GM18511 (cell line): ENCODE results near the gene AK9.
"Not testable (repeated sequence)": the region's sequence is repeated elsewhere in the genome, so short reads cannot be mapped to it uniquely, and the experiment has no call there.

ENCODE experiments used
- ATAC-seq: cut with Tn5 transposase; IDR thresholded peaks from one replicate; pipeline ENCODE4 v1.9.1; 2021; ENCODE audit warnings: mild to moderate bottlenecking, moderate library complexity; ENCODE audit not compliant: unreplicated experiment

The AK9 gene

GRCh38 chr6:109461733-109462526 is 229.1 kb downstream of the AK9 start:
- no peak for ATAC-seq

GRCh38 chr6:109461205-109461604 is 229.8 kb downstream of the AK9 start:
- not testable (repeated sequence) for ATAC-seq

GRCh38 chr6:109460161-109460829 is 230.7 kb downstream of the AK9 start:
- ATAC-seq: no peak

- peak; percentile 31 for ATAC-seq
Measured at GRCh38 chr6:109458774-109459531, 232.0 kb downstream of the AK9 start.

- no peak for ATAC-seq
Measured at GRCh38 chr6:109457562-109457996, 233.4 kb downstream of the AK9 start.

GRCh38 chr6:109456710-109457561 is 234.1 kb downstream of the AK9 start:
- no peak for ATAC-seq

- peak; percentile 4 for ATAC-seq
Measured at GRCh38 chr6:109456111-109456583, 234.9 kb downstream of the AK9 start.

- ATAC-seq: peak; percentile 60
Measured at GRCh38 chr6:109455437-109456110, 235.4 kb downstream of the AK9 start, which contains the start of gene MICAL1. MICAL1 (minus strand) TSS chr6:109455772; CDS start chr6:109454196, 1,576 bp downstream.

GRCh38 chr6:109454496-109455436 is 236.2 kb downstream of the AK9 start:
- ATAC-seq: peak; percentile 39

GRCh38 chr6:109453594-109454495 is 237.2 kb downstream of the AK9 start:
- ATAC-seq: no peak

- no peak for ATAC-seq
Measured at GRCh38 chr6:109453156-109453555, 237.8 kb downstream of the AK9 start.

GRCh38 chr6:109452181-109452580 is 238.8 kb downstream of the AK9 start:
- no peak for ATAC-seq

GRCh38 chr6:109451376-109451775 is 239.6 kb downstream of the AK9 start:
- no peak for ATAC-seq

- ATAC-seq: no peak
Measured at GRCh38 chr6:109450801-109451200, 240.2 kb downstream of the AK9 start.

- no peak for ATAC-seq
Measured at GRCh38 chr6:109449795-109450673, 241.0 kb downstream of the AK9 start.

- ATAC-seq: no peak
Measured at GRCh38 chr6:109449064-109449794, 241.8 kb downstream of the AK9 start.
